ENCODE data around the gene HOXC10. TPM values are rescaled to one million over a fixed set of nuclear protein-coding genes. Genes with fewer than 3 reads are reported as not detected.
A peak's percentile ranks its signal among the peaks of the same experiment; 100 is the strongest.

The HOXC10 gene
- total RNA-seq, 3 donors from 2014 or later (not counting 1 experiment from before 2014, with no cell fraction given): not detected

DNA sequence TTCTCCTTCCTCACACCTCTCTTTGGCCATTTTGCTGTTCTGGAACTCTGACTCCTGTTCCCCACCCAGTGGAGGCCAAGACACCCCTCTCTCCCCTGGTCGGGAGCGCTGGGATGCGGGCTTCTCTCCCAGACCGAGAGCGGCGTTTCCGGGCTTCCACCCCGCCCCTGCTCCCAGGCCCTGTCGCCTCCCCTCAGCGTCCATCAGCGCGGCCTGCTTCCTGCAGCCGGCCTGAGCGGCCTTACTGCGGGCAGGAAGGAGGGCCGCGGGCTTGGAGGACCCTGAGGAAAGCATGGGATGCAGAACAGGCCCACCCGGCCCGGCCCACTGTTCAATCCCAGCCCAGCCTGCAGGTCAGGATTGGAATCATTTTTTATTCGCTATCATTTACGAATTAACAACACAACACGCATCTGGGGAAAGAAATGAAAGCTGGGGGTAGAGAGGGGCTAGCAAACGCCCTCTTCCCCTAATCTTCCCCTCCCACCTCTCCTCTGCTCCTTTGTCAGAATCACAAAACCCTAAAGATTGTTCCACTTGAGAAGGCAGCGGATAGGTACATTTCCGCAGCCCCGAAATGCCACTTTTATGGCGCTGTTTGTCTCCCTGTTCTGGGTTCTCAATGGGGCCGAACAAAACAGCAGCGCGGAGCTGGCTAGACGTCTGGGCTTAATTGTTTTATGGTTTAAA, 20.0 kb downstream of the HOXC10 start:
- H3K36me3 Mint-ChIP-seq: peaks cover 5% of the 10 kb centered on the region
- DNase-seq: no peak
- H3K27ac Mint-ChIP-seq: peak overlapping the region in 1 of 2 donors; percentile 7
- WGBS (ENCODE audit: insufficient coverage): 11% methylated on average over 27 of the region's 31 CpGs
- H3K9me3 Mint-ChIP-seq: no peaks in the 10 kb centered on the region
- Histone ChIP-seq H3K4me1 (ENCODE audit: control insufficient read depth, insufficient read depth, low read length) (peaks cover 23% of the 10 kb centered on the region), H3K27ac (ENCODE audit: low read length) (no peak overlapping the region), H3K9me3 (ENCODE audit: control insufficient read depth, insufficient read depth, low read length) (peaks cover 3% of the 10 kb centered on the region), H3K36me3 (ENCODE audit: control insufficient read depth, insufficient read depth, low read length) (no peaks in the 10 kb centered on the region), H3K4me3 (ENCODE audit: low read length) (no peak overlapping the region), H3K27me3 (ENCODE audit: control insufficient read depth, insufficient read depth, low read length) (peaks cover 87% of the 10 kb centered on the region)
- TF ChIP-seq, protein P1, sequence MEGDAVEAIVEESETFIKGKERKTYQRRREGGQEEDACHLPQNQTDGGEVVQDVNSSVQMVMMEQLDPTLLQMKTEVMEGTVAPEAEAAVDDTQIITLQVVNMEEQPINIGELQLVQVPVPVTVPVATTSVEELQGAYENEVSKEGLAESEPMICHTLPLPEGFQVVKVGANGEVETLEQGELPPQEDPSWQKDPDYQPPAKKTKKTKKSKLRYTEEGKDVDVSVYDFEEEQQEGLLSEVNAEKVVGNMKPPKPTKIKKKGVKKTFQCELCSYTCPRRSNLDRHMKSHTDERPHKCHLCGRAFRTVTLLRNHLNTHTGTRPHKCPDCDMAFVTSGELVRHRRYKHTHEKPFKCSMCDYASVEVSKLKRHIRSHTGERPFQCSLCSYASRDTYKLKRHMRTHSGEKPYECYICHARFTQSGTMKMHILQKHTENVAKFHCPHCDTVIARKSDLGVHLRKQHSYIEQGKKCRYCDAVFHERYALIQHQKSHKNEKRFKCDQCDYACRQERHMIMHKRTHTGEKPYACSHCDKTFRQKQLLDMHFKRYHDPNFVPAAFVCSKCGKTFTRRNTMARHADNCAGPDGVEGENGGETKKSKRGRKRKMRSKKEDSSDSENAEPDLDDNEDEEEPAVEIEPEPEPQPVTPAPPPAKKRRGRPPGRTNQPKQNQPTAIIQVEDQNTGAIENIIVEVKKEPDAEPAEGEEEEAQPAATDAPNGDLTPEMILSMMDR (IDR thresholded peaks at IDR 0.05): no peak
- ATAC-seq: no peak
- intact Hi-C loops (cut with micrococcal nuclease): no loop called here
- peaks cover 13 to 19% of the 10 kb centered on the region in 2 donors for H3K4me1 Mint-ChIP-seq
- peak overlapping the region; percentile 95 for H3K4me3 Mint-ChIP-seq
- H3K27me3 Mint-ChIP-seq (ENCODE audit: low read depth in 2 of 2): peaks cover 84 to 89% of the 10 kb centered on the region in 2 donors

DNA sequence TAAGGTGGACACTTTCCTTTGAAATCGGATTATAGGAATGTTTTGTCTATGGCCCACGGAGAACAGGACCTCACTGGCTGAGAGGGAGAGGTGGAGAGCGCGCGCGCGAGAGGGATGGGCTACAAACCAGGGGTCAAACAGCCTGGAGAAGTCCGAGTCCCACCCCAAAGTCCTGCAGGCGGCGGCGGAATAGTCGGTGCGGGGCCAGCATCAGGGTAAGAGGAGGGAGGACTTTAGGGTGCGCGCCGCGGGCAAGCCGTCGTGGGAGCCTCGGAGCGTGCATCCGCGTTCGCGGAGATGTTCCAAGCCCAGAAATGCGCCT, 20.5 kb downstream of the HOXC10 start:
- peak overlapping the region in 1 of 2 donors; percentile 7 for H3K27ac Mint-ChIP-seq
- ATAC-seq (no peak), DNase-seq (no peak)
- TF ChIP-seq, protein P1 (IDR thresholded peaks at IDR 0.05): no peak
- 4% methylated on average over 26 of the region's 26 CpGs for WGBS (ENCODE audit: insufficient coverage)
- H3K4me3 Mint-ChIP-seq: peak overlapping the region; percentile 95
- H3K36me3 ChIP-seq (ENCODE audit: control insufficient read depth, insufficient read depth, low read length): no peaks in the 10 kb centered on the region
- no peak overlapping the region for H3K4me3 ChIP-seq (ENCODE audit: low read length)
- intact Hi-C loops (cut with micrococcal nuclease): no loop called here
- H3K4me1 ChIP-seq (ENCODE audit: control insufficient read depth, insufficient read depth, low read length): peaks cover 19% of the 10 kb centered on the region
- peaks cover 5% of the 10 kb centered on the region for H3K36me3 Mint-ChIP-seq
- H3K9me3 Mint-ChIP-seq: no peaks in the 10 kb centered on the region
- peaks cover 84 to 89% of the 10 kb centered on the region in 2 donors for H3K27me3 Mint-ChIP-seq (ENCODE audit: low read depth in 2 of 2)
- peaks cover 88% of the 10 kb centered on the region for H3K27me3 ChIP-seq (ENCODE audit: control insufficient read depth, insufficient read depth, low read length)
- H3K4me1 Mint-ChIP-seq: peaks cover 9 to 20% of the 10 kb centered on the region in 2 donors
- H3K9me3 ChIP-seq (ENCODE audit: control insufficient read depth, insufficient read depth, low read length): peaks cover 3% of the 10 kb centered on the region
- no peak overlapping the region for H3K27ac ChIP-seq (ENCODE audit: low read length)

DNA sequence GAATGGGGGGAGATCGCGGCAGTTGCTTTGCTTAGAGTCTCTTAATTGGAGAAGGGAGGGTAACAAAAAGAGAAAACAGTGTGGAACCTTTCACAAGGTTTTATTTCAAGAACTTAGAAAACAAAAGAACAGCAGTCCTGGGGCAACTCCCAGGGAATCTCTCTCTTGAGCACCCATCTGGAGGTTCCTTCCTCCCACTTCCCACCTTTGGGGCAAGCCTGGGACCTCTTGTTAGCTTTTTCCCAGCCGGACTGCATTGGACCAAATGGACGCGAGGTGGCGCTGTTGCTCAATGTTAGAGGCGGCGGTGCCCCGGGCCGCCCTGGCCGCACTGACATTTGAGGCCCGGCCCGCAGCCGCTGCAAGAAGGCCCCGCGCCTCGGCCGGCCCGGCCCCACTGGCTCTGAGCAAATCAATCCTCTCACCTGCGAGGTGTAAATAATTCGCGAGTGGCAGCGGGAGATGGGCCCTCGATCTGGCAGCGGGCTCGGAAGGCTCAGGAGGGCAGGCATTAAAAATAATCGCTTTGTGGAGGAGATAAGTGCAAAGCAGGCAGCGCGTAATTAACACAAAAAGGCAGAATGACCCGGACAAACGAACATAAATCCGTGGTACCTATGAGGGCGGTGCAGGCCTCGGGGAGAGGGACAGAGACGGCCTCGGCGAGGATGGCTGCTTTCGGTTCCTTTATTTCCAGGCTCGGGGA, 21.1 kb downstream of the HOXC10 start:
- ATAC-seq: peak; percentile 87 to 92 (median 89)
- no peak overlapping the region for H3K27ac ChIP-seq (ENCODE audit: low read length)
- peak; percentile 87 to 91 for DNase-seq
- Mint-ChIP-seq H3K27me3 (ENCODE audit: low read depth in 2 of 2) (peaks cover 81 to 91% of the 10 kb centered on the region in 2 donors), H3K36me3 (peaks cover 5% of the 10 kb centered on the region), H3K27ac (peak overlapping the region; percentile 7 to 25), H3K4me1 (peaks cover 11 to 22% of the 10 kb centered on the region in 2 donors), H3K4me3 (peak overlapping the region; percentile 95), H3K9me3 (no peaks in the 10 kb centered on the region)
- no peaks in the 10 kb centered on the region for H3K36me3 ChIP-seq (ENCODE audit: control insufficient read depth, insufficient read depth, low read length)
- WGBS (ENCODE audit: insufficient coverage): 2% methylated on average over 39 of the region's 39 CpGs
- TF ChIP-seq, protein P1 (IDR thresholded peaks at IDR 0.05): peak; percentile 94
- peaks cover 16% of the 10 kb centered on the region for H3K4me1 ChIP-seq (ENCODE audit: control insufficient read depth, insufficient read depth, low read length)
- H3K4me3 ChIP-seq (ENCODE audit: low read length): peak overlapping the region; percentile 28
- H3K9me3 ChIP-seq (ENCODE audit: control insufficient read depth, insufficient read depth, low read length): peaks cover 3% of the 10 kb centered on the region
- H3K27me3 ChIP-seq (ENCODE audit: control insufficient read depth, insufficient read depth, low read length): peaks cover 87% of the 10 kb centered on the region
- intact Hi-C loops (cut with micrococcal nuclease): loop anchor here (1.0 to 2.0 kb wide), 3 partner anchors 185 to 201 kb away; no protein-coding TSS in a partner anchor

All from natural killer cell (primary cell).